ENCODE measurements around the gene PRLR. TPM values are rescaled to one million over a fixed set of nuclear protein-coding genes. Genes with fewer than 3 reads are reported as not detected.

The PRLR gene
- polyA plus RNA-seq, 3 donors = 31.5 to 45.3 (median 42.9) TPM

- no peak for DNase-seq (ENCODE audit: low read depth in 3 of 3, low spot score in 2 of 3)
Measured at GRCh38 chr5:35009657-35010056, 220.6 kb downstream of the PRLR start.

DNA sequence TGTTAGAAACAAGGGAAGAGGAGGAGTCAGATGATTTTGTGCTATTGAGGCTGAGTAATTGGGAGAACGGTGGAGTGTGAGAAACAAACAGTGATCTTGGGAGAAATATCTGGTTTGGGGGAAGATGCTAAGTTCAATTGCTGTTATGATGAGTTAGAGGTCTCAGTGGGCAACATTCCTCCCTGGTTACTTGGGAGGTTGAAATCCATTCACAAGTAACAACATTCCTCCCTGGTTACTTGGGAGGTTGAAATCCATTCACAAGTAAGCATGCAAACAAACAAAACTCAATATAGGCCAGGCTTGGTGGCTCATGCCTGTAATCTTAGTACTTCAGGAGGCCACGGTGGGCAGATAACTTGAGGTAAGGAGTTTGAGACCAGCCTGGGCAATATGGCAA, 221.3 kb downstream of the PRLR start:
- DNase-seq (ENCODE audit: low read depth in 3 of 3, low spot score in 2 of 3) = no peak

DNA sequence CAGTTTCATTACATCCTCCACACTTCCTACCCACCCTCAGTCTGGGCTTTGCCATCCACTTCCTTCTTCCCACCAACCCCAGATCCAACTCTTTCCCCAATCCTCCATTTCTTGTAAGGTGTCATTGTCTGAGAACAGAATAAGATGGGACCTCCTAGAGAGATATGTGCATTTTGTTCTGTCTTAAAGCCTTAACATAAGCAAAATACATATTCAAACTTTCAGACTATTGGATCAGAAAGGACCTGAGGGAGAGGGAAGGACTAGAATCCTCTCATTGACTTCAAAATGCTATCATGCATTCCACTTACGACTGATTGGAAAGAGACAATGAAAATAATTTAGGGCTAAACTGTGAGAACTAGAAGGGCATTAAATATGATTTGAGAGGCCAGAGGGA, 225.5 kb downstream of the PRLR start:
- DNase-seq (ENCODE audit: low read depth in 3 of 3, low spot score in 2 of 3) = no peak

DNA sequence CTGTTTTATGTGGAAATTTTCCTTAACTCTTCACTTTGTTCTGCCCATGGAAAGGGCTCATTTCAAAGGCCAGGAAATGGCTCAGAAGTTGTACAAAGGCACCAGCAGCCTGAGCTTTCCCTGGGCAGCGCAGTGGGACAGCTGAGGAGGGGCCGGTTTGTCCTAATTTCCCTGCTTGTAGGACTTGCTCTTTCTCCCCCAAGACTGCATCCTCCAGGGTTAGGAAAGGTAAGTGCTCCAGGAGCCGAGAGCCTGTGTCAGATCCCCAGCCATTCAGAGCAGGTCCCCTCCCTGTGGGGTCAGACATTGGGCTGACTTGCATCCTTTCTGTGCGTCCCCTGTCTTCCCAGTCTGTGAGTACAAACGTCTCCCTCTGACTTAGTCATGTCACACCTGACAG, 226.1 kb downstream of the PRLR start:
- DNase-seq (ENCODE audit: low read depth in 3 of 3, low spot score in 2 of 3) = no peak

GRCh38 chr5:35003018-35003957, 227.0 kb downstream of the PRLR start:
- DNase-seq (ENCODE audit: low read depth in 3 of 3, low spot score in 2 of 3) = peak in 2 of 3 donors; percentile 33 to 41

GRCh38 chr5:35002459-35002858, 227.8 kb downstream of the PRLR start:
- no peak for DNase-seq (ENCODE audit: low read depth in 3 of 3, low spot score in 2 of 3)

DNA sequence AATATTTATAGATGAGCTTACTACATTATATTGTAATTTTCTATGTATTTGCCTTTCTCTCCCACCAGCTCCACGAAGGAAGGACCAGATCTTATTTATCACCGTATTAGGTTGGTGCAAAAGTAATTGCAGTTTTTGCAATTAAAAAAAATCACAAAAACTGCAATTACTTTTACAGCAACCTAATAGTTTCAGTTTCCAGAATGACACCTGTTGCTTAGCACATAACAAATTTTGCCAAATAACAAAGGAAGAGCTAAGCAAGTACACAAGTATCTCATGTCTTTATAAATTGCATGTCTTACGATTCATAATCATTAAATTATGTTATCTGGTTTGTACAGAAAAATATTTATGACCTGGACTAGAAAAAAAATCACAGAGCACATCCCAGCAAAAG, 228.4 kb downstream of the PRLR start:
- DNase-seq (ENCODE audit: low read depth in 3 of 3, low spot score in 2 of 3) = no peak

Other genes with a start within 250 kb of the PRLR start
- gene AGXT2, start 182.5 kb downstream of the PRLR start, polyA plus RNA-seq (ENCODE audit: insufficient read length in 3 of 3) = 10 to 100 TPM; 51.6 to 80.5 (median 60.4) TPM